Measurements from ENCODE around the gene BAX.

The BAX gene

GRCh38 chr19:48933382-48933932 is 21.2 kb upstream of the BAX start, which contains the start of gene DHDH:
Gene DHDH (plus strand): TSS chr19:48933699. CDS start chr19:48933722, 23 bp downstream.
- DNase-seq = peak; percentile 93 to 98 (median 96)

DNA sequence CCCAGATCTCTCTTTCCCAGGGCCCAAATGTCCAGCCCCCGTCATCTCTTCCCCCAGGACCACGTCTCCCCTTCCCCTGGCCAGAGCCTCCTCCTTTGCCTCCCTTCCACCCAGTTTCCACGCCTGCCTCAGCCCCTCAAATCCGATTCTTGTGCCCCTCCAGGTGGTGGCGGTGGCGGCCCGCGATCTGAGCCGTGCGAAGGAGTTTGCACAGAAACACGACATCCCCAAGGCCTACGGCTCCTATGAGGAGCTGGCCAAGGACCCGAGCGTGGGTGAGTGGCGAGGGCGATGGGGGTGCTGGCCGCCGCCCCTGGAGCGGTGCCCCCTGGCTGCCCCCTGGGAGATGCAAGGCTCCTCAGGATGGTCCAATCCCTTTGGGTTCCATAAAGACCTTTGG is 19.8 kb upstream of the BAX start:
- no peak for DNase-seq

DNA sequence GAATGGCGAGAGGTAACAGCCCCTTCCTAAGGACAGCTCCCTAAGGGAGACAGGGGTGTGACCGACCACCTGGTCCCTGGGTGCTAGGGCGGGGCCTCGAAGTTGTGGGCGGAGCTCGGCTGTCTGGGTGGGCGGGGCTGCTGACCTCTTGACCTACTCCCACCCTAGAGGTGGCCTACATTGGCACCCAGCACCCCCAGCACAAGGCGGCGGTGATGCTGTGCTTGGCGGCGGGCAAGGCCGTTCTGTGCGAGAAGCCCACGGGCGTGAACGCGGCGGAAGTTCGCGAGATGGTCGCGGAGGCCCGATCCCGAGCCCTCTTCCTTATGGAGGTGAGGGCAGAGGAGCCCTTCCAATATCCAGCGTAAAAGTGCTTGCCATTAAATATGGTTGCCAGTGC is 18.8 kb upstream of the BAX start:
- no peak for DNase-seq

DNA sequence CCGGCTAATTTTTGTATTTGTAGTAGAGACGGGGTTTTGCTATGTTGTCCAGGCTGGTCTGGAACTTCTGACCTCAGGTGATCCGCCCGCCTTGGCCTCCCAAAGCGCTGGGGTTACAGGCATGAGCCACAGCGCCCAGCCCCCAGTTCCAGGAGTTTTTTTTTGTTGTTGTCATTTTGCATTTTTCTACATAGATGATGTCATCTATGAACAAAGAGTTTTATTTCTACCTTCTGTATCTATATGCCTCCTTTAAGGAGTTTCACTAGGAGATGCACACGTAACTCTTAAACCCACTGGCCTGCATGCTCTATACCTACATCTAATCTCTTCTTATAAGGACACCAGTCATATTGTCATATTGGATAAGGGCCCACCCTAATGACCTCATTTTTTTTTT is 16.4 kb upstream of the BAX start:
- DNase-seq = no peak

- DNase-seq = no peak
These were observed 13.8 kb upstream of the BAX start for GRCh38 chr19:48940902-48941301.

GRCh38 chr19:48943081-48943480 is 11.6 kb upstream of the BAX start:
- no peak for DNase-seq

DNA sequence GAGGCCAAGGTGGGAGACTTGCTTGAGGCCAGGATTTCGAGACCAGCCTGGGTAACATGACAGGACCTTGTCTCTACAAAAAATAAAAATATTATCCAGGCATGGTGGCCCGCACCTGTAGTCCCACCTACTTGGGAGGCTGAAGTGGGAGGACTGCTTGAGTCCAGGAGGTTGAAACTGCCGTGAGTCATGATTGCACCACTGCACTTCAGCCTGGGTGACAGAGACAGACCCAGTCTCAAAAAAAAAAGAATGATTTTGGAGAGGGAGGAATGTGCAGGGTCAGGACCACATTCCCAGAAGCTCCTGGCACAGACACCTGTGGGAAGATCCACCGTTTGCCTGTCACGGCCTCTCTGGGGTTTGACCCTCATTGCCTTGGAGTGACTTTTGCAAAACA is 9.3 kb upstream of the BAX start:
- no peak for DNase-seq

DNA sequence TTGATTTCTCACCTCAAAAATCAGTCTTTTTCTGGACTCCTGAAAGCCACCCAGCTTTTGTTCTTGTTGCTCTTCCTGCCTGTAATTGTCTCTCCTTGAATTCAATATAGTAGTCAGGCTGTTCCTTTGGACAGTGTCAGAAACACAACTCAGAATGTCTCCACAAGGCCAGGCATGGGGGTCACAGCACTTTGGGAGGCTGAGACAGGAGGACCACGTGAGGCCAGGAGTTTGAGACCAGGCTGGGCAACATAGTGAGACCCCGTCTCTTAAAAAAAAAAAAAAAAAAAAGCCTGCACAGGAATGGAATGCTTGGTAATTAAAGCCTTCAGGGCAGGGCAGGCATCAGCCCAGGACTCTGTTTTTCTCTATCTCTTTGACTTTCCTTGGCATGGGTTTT is 8.9 kb upstream of the BAX start:
- DNase-seq = no peak

DNA sequence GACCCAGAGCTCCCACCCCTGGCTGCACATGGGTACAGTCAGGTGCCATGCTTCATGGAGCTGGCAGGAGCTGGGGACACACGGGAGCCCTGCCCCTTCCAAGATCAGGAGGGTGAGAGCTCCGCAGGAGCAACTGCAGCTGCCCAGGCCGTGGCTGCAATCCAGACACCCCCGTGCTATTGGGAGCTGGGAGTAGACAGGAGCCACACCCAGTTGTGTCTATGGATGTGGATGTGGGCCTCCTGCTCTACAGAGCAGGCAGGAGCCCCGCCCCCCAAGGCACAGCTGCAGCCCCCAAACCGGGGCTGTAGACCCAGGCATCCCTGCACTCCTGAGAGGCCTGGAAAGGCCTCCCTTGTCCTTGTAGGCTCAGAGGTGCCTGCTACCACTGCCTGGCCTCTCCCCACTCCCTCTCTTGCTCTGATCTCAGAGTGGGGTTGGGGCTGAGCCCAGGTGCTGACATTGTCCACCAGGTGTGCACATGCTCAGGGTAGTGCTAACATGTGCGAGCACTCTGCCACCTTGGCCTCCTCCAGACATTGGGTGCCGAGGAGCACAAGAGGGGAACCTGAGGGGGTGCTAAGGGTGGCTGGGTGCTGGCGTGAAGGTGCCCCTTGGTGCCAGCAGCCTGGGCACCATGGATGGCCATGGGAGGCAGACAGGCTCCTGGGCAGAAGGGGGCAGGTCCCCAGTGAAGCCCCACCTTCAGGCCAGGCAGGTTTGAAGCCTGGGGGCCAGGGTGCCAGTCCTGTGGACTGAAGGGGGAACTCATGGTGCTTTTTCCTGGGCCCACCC is 8.0 kb upstream of the BAX start:
- DNase-seq = no peak

- DNase-seq = no peak
These were observed 7.5 kb upstream of the BAX start for GRCh38 chr19:48947258-48947542.

DNA sequence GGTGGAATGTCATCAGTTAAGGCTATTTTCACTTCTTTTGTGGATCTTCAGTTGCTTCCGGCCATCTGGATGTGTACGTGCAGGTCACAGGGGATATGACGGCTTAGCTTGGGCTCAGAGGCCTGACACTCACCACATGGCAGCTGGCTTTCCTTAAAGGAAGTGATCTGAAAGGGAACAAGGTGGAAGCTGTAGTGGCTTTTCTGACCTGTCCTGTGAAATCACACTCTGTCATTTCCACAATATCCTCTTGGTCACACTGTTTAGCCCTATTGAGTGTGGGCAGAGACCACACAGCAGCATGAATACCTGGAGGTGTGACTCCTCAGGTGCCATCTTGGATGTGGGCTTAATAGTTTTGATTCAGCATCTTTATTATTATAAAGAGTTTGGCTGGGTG is 4.5 kb upstream of the BAX start:
- DNase-seq = no peak

- DNase-seq = no peak
These were observed 3.7 kb upstream of the BAX start for GRCh38 chr19:48950830-48951519.

DNA sequence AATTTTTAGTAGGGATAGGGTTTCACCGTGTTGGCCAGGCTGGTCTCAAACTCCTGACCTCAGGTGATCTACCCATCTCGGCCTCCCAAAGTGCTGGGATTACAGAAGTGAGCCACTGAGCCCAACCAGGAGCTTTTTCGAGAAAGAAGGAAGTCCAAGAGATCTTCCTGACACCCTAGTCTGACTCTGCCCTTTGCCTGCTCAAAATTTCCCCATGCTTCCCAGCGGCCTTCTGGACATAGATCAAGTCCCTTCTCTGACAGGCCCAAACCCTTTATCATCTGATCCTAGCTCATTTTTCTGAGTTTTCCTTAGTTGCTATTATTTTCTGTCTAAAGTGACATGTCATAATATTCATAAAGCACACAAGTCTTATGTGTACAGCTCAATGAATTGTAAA is 1.5 kb upstream of the BAX start:
- no peak for DNase-seq

- DNase-seq = no peak
These were observed 583 bp upstream of the BAX start for GRCh38 chr19:48953990-48954594.

DNA sequence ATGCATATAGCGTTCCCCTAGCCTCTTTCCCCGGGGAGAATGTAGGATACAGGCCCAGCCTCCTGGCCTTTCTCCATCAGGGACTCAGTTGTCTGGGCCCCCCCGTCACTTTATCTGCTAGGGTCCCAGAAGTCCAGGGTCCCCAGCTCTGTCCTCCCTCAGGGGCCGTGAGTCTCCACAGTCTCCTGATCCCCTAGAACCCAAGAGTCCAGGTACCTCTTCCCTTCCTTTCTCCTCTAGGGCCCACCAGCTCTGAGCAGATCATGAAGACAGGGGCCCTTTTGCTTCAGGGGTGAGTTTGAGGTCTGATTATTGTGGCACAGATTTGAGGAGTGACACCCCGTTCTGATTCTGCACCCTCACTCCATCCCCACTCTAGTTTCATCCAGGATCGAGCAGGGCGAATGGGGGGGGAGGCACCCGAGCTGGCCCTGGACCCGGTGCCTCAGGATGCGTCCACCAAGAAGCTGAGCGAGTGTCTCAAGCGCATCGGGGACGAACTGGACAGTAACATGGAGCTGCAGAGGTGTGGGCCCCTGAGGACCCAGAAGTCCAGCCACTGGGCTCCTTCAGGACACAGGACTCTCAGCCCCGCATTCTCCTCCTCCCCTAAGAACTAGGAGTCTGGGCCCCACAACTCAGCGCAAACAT is 758 bp downstream of the BAX start:
- DNase-seq = no peak

DNA sequence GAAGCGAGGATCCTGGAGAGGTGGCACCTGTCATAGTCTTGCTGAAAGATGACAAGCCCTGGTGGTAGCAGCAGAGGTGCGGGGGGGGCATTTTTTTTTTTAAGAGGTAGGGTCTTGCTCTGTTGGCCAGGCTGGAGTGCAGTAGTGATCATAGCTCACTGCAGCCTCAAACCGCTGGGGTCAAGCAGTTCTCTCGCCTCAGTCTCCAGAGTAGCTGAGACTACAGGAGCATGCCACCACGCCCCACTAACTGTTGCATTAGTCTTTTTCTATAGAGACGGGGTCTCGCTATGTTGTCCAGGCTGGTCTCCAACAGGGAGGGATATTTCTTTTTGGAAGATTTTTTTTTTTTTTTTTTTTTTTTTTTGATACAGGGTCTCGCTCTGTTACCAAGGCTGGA is 3.3 kb downstream of the BAX start:
- DNase-seq = no peak

GRCh38 chr19:48959341-48960239 is 4.9 kb downstream of the BAX start:
- no peak for DNase-seq

GRCh38 chr19:48961051-48961649 is 6.5 kb downstream of the BAX start:
- DNase-seq = no peak

DNA sequence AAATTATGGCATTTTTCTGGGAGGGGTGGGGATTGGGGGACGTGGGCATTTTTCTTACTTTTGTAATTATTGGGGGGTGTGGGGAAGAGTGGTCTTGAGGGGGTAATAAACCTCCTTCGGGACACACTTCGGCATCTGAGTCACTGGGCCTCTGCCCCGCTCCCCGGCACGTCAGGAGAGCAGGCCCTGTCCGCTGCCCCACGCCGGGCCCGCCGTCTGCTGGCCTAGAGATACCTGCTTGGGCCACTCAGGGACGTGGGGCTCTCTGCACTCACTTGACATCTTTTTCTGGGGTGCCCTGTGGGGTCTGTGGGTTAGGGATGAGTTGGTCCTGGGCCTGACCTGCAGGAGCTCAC is 7.0 kb downstream of the BAX start:
- DNase-seq = no peak

GRCh38 chr19:48962029-48962848 is 7.6 kb downstream of the BAX start:
- no peak for DNase-seq

GRCh38 chr19:48962849-48963165 is 8.1 kb downstream of the BAX start:
- no peak for DNase-seq

All from NCI-H1417 (cell line).